HepG2 (cell line): ENCODE data around the gene CDIP1. TPM values are rescaled to one million over a fixed set of nuclear protein-coding genes. Genes with fewer than 3 reads are reported as not detected.

ENCODE experiments used
- ETV5 ChIP-seq: IDR thresholded peaks from 2 replicates; pipeline ENCODE4 v1.6.1; 2018; ENCODE audit warnings: missing biosample characterization, missing genetic modification reagents, inconsistent platforms, borderline replicate concordance
- GLI4 ChIP-seq: sonication (generic); formaldehyde crosslinking; IDR thresholded peaks from 2 replicates; pipeline ENCODE4 v1.5.1; 2020; ENCODE audit warnings: missing genetic modification reagents, mild to moderate bottlenecking, moderate library complexity, borderline replicate concordance
- HMG20B ChIP-seq: conservative IDR thresholded peaks from 2 replicates; pipeline ENCODE4 v1.6.1; 2016; ENCODE audit warnings: missing genetic modification reagents, missing compliant biosample characterization
- HNRNPH1 ChIP-seq: fragments of 200-400 bp; formaldehyde crosslinking; optimal IDR thresholded peaks from 2 replicates; pipeline ENCODE3; 2017; ENCODE audit warnings: mild to moderate bottlenecking, low read depth, low read length
- HOXA3 ChIP-seq: sonication (generic); formaldehyde crosslinking; IDR thresholded peaks from 2 replicates; pipeline ENCODE4 v1.5.0; 2020; ENCODE audit warnings: missing genetic modification reagents
- IRX3 ChIP-seq: sonication (generic); formaldehyde crosslinking; IDR thresholded peaks from 2 replicates; pipeline ENCODE4 v1.8.1; 2023; ENCODE audit warnings: mild to moderate bottlenecking, low read depth, missing genetic modification reagents, borderline replicate concordance
- MIER3 ChIP-seq: IDR thresholded peaks from 2 replicates; pipeline ENCODE4 v1.6.1; 2016; ENCODE audit warnings: missing compliant biosample characterization, borderline replicate concordance
- SAP130 ChIP-seq: IDR thresholded peaks from 2 replicates; pipeline ENCODE4 v1.6.1; 2016; ENCODE audit warnings: low read depth
- SOX13 ChIP-seq, 3 experiments: fragments of 450-650 bp in 1 of 3; sonication (generic) in 1 of 3; formaldehyde crosslinking in 1 of 3; IDR thresholded peaks in 2 of 3; conservative IDR thresholded peaks in 1 of 3; 2 replicates each; pipeline versions ENCODE4 v1.5.0 to v1.6.1; 2016 to 2020; ENCODE audit warnings: antibody characterized with exemption in 1 of 3, mild to moderate bottlenecking in 1 of 3, missing compliant biosample characterization in 1 of 3, missing genetic modification reagents in 1 of 3, moderate library complexity in 1 of 3
- TGIF2 ChIP-seq: IDR thresholded peaks from 2 replicates; pipeline ENCODE4 v1.6.1; 2016; ENCODE audit warnings: control low read depth, missing compliant biosample characterization
- ZHX2 ChIP-seq, 2 experiments: sonication (generic) in 1 of 2; formaldehyde crosslinking in 1 of 2; IDR thresholded peaks; 2 replicates each; pipeline versions ENCODE4 v1.6.1 to v1.9.0; 2014 to 2022; ENCODE audit warnings: antibody characterized with exemption in 1 of 2, borderline replicate concordance in 1 of 2, inconsistent platforms in 1 of 2, low read depth in 1 of 2, missing genetic modification reagents in 1 of 2
- ZNF232 ChIP-seq: sonication (generic); formaldehyde crosslinking; IDR thresholded peaks from 2 replicates; pipeline ENCODE4 v1.4.0; 2020; ENCODE audit warnings: missing genetic modification reagents, borderline replicate concordance
- ZNF430 ChIP-seq: sonication (generic); formaldehyde crosslinking; IDR thresholded peaks from 2 replicates; pipeline ENCODE4 v1.9.0; 2021; ENCODE audit warnings: mild to moderate bottlenecking, missing genetic modification reagents
- ZNF564 ChIP-seq: sonication (generic); formaldehyde crosslinking; IDR thresholded peaks from 2 replicates; pipeline ENCODE4 v1.8.1; 2023; ENCODE audit warnings: mild to moderate bottlenecking, missing genetic modification reagents
- ZNF589 ChIP-seq: sonication (generic); formaldehyde crosslinking; conservative IDR thresholded peaks from 2 replicates; pipeline ENCODE4 v1.8.0; 2022; ENCODE audit warnings: mild to moderate bottlenecking, moderate library complexity, missing genetic modification reagents
- ZNF691 ChIP-seq: sonication (generic); formaldehyde crosslinking; IDR thresholded peaks from 2 replicates; pipeline ENCODE4 v1.4.0; 2020; ENCODE audit warnings: missing genetic modification reagents, low read depth, mild to moderate bottlenecking, borderline replicate concordance
- ZNF792 ChIP-seq: IDR thresholded peaks from 2 replicates; pipeline ENCODE4 v1.6.1; 2016
- ZNF891 ChIP-seq: sonication (generic); formaldehyde crosslinking; IDR thresholded peaks from 2 replicates; pipeline ENCODE4 v1.5.0; 2020; ENCODE audit warnings: mild to moderate bottlenecking, missing genetic modification reagents
- polyA plus RNA-seq, 8 experiments: library from polyadenylated mRNA; depleted of rRNA in 3 of 8; stranded (reverse) in 7 of 8; unstranded in 1 of 8; fragments of >200 nt; fragmentation: Illumina TruSeq in 4 of 8; extraction: Trizol in 4 of 8; gene quantifications; 2 replicates each; pipeline versions ENCODE4 v1.2.1 to v1.2.3, GENCODE V29; 2011 to 2016; ENCODE audit warnings: low read depth in 4 of 8, missing spikeins in 1 of 8, mixed read lengths in 1 of 8; ENCODE audit not compliant: insufficient read depth in 1 of 8
- total RNA-seq, 5 experiments: library from RNA; depleted of rRNA; stranded (reverse); fragments of >200 nt; fragmentation: Illumina TruSeq; extraction: Trizol; gene quantifications; 2 replicates each; pipeline ENCODE4 v1.2.3, GENCODE V29; 2016; ENCODE audit warnings: low read depth in 1 of 5
- TF ChIP-seq, protein P1 (sequence below): IDR thresholded peaks from 2 replicates; pipeline ENCODE4 v1.6.1; 2016; ENCODE audit warnings: missing compliant biosample characterization, missing genetic modification reagents, borderline replicate concordance

CDIP1 gene
- total and polyA plus RNA-seq, 2 of the 13 experiments (the other 11 are each of a cell fraction or from before 2014, with no cell fraction given) = 31.2 to 56.7 TPM

GRCh38 chr16:4475880-4476788 lies 62.4 kb downstream of the CDIP1 start, which contains the start of gene HMOX2 (continued):
- TF ChIP-seq ZHX2 (IDR thresholded peaks at IDR 0.05; ENCODE audit: low read depth) (no peak), ZHX2 (CRISPR knock-in tag; IDR thresholded peaks at IDR 0.05; ENCODE audit: borderline replicate concordance) (peak; percentile 52; the same call in 1 of the 2 replicates), MIER3 (CRISPR knock-in tag) (no peak; the same call in 1 of the 2 replicates), ZNF891 (CRISPR knock-in tag) (peak; percentile 96), SOX13 (IDR thresholded peaks at IDR 0.05) (no peak), SOX13 (CRISPR knock-in tag; conservative IDR thresholded peaks at IDR 0.05 in 1 of 2, IDR thresholded peaks at IDR 0.05 in 1 of 2) (peak in 1 of 2 experiments; percentile 72; a peak in 2 of 4 replicates), HMG20B (CRISPR knock-in tag) (peak; percentile 18; the same call in 1 of the 2 replicates), ZNF589 (CRISPR knock-in tag) (0 out of 2 replicates have a peak, but pooled peaks have one; percentile 70), ETV5 (CRISPR knock-in tag) (peak; percentile 80), HOXA3 (CRISPR knock-in tag) (peak; percentile 92), SAP130 (CRISPR knock-in tag) (peak; percentile 98), ZNF232 (CRISPR knock-in tag) (peak; percentile 74; the same call in 1 of the 2 replicates), GLI4 (CRISPR knock-in tag) (0 out of 2 replicates have a peak, but pooled peaks have one; percentile 55), TGIF2 (peak; percentile 94), IRX3 (CRISPR knock-in tag) (no peak; the same call in 1 of the 2 replicates), HNRNPH1 (no peak), ZNF564 (CRISPR knock-in tag) (peak; percentile 90; the same call in 1 of the 2 replicates), ZNF792 (peak; percentile 89; the same call in 1 of the 2 replicates), ZNF691 (peak; percentile 92; the same call in 1 of the 2 replicates), ZNF430 (peak; percentile 76; the same call in 1 of the 2 replicates)
- TF ChIP-seq, protein P1, sequence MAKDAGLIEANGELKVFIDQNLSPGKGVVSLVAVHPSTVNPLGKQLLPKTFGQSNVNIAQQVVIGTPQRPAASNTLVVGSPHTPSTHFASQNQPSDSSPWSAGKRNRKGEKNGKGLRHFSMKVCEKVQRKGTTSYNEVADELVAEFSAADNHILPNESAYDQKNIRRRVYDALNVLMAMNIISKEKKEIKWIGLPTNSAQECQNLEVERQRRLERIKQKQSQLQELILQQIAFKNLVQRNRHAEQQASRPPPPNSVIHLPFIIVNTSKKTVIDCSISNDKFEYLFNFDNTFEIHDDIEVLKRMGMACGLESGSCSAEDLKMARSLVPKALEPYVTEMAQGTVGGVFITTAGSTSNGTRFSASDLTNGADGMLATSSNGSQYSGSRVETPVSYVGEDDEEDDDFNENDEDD (CRISPR knock-in tag) = peak; percentile 94
